Measurements from ENCODE around the gene RSPH1. TPM values are rescaled to one million over a fixed set of nuclear protein-coding genes. Genes with fewer than 3 reads are reported as not detected.

RSPH1 gene
- total and polyA plus RNA-seq, 2 of the 8 experiments (the other 6 are each of a cell fraction or from before 2014, with no cell fraction given): 0.24 TPM; not detected in 1

DNA sequence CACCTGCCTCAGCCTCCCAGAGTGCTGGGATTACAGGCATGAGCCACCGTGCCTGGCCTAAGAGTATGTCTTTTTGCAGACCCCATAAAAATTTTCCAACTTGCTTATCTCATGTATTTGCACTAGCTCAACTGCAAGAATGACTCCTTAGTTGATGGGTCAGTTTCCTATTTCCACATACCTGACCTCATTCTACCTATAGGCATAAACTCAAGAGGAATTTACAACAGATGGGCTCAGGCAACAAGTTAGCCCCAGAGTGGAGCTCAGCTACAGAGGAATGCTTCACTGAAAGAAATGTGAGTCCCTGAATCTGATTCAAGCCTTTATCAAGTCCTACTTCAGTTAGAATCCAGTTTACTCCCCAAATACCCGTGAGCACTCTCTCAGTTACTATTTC lies 12.3 kb upstream of the RSPH1 start:
- FAIRE-seq (no peak), DNase-seq (ENCODE audit: low read depth in 1 of 2, low spot score in 2 of 2) (no peak)
- Histone ChIP-seq H2BK5ac (ENCODE audit: low read depth, low read length) (no peak overlapping the region), H4K20me1 (replicated peaks in 1 of 2; ENCODE audit: control insufficient read depth in 1 of 2, insufficient read depth in 2 of 2, low read length in 2 of 2) (no peaks in the 10 kb centered on the region), H2BK20ac (ENCODE audit: low read length) (no peak overlapping the region), H3K9me3 (ENCODE audit: insufficient read depth in 2 of 2, low read depth in 1 of 2, low read length in 1 of 2) (no peaks in the 10 kb centered on the region), H2AFZ (ENCODE audit: low read length) (no peak overlapping the region), H3K23me2 (ENCODE audit: low read depth, low read length) (no peaks in the 10 kb centered on the region), H3K27ac (ENCODE audit: low read depth, low read length) (no peak overlapping the region), H3K18ac (ENCODE audit: extremely low read depth, low read length) (no peak overlapping the region), H3K4me2 (ENCODE audit: insufficient read depth in 1 of 2, low read depth in 2 of 2, low read length in 2 of 2) (no peak overlapping the region), H4K8ac (ENCODE audit: extremely low read depth, insufficient read depth, low read length) (no peak overlapping the region), H3K27me3 (replicated peaks in 1 of 4; ENCODE audit: control insufficient read depth in 3 of 4, extremely low read depth in 1 of 4, insufficient read depth in 3 of 4, low read length in 3 of 4) (peaks cover 0 to 10% (median 6%) of the 10 kb centered on the region in 4 experiments; a peak in 3 of 7 replicates), H3K56ac (replicated peaks; ENCODE audit: insufficient read length, low read depth, low read length) (no peak overlapping the region), H3K4me3 (ENCODE audit: extremely low read depth in 1 of 4, insufficient read depth in 2 of 4, low read depth in 3 of 4, low read length in 4 of 4) (no peak overlapping the region), H3K36me3 (ENCODE audit: control insufficient read depth in 2 of 4, insufficient read depth in 4 of 4, low read length in 3 of 4) (no peaks in the 10 kb centered on the region), H3K23ac (ENCODE audit: insufficient read length) (no peak overlapping the region), H2BK120ac (replicated peaks; ENCODE audit: low read depth, low read length) (no peak overlapping the region), H3K79me1 (ENCODE audit: low read depth, low read length) (no peaks in the 10 kb centered on the region), H4K91ac (replicated peaks; ENCODE audit: insufficient read length, low read length) (no peak overlapping the region), H4K5ac (ENCODE audit: insufficient read length, low read depth, low read length) (no peak overlapping the region), H3K4me1 (replicated peaks in 1 of 4; ENCODE audit: control insufficient read depth in 3 of 4, insufficient read depth in 4 of 4, low read length in 3 of 4) (peaks cover 0 to 12% (median 6%) of the 10 kb centered on the region in 4 experiments; a peak in 5 of 7 replicates), H2AK5ac (ENCODE audit: low read depth, low read length) (no peak overlapping the region), H3K14ac (ENCODE audit: insufficient read length) (no peak overlapping the region), H2BK15ac (ENCODE audit: low read length) (no peak overlapping the region), H3K79me2 (ENCODE audit: control insufficient read depth in 1 of 2, insufficient read depth in 2 of 2, low read length in 2 of 2) (no peaks in the 10 kb centered on the region), H3K4ac (replicated peaks; ENCODE audit: insufficient read length, low read depth, low read length) (no peak overlapping the region), H3K9ac (replicated peaks in 1 of 4; ENCODE audit: extremely low read depth in 1 of 4, low read depth in 3 of 4, low read length in 3 of 4) (no peak overlapping the region), H2BK12ac (ENCODE audit: low read depth, low read length) (no peak overlapping the region)
- 92% methylated on average over 2 of the region's 2 CpGs; no CpG with 5 or more reads in 1 of the 2 experiments for WGBS, 2 experiments (ENCODE audit: extremely low coverage in 1 of 2, insufficient coverage in 1 of 2, insufficient read length in 1 of 2, insufficient replicate concordance in 2 of 2, low coverage in 1 of 2, low lambda C conversion rate in 2 of 2, missing lambda C conversion rate in 1 of 2)
- ChIA-PET CTCF (ENCODE audit: partially characterized antibody) (no interaction called here), POLR2A (ENCODE audit: partially characterized antibody) (no interaction called here)
- TF ChIP-seq TAF1 (IDR thresholded peaks at IDR 0.05; ENCODE audit: low read depth, low read length) (no peak), SIRT6 (IDR thresholded peaks at IDR 0.05; ENCODE audit: low read length) (no peak), NRF1 (IDR thresholded peaks at IDR 0.05; ENCODE audit: low read depth, low read length) (no peak), FOSL1 (IDR thresholded peaks at IDR 0.05; ENCODE audit: insufficient read depth, low read depth, low read length) (no peak)
- TF ChIP-seq, protein P1, sequence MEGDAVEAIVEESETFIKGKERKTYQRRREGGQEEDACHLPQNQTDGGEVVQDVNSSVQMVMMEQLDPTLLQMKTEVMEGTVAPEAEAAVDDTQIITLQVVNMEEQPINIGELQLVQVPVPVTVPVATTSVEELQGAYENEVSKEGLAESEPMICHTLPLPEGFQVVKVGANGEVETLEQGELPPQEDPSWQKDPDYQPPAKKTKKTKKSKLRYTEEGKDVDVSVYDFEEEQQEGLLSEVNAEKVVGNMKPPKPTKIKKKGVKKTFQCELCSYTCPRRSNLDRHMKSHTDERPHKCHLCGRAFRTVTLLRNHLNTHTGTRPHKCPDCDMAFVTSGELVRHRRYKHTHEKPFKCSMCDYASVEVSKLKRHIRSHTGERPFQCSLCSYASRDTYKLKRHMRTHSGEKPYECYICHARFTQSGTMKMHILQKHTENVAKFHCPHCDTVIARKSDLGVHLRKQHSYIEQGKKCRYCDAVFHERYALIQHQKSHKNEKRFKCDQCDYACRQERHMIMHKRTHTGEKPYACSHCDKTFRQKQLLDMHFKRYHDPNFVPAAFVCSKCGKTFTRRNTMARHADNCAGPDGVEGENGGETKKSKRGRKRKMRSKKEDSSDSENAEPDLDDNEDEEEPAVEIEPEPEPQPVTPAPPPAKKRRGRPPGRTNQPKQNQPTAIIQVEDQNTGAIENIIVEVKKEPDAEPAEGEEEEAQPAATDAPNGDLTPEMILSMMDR (IDR thresholded peaks at IDR 0.05; ENCODE audit: control extremely low read depth in 1 of 3, insufficient read depth in 1 of 3, low read depth in 1 of 3, low read length in 3 of 3): no peak

All from H1 (cell line).